H1 (cell line): Measurements from ENCODE around the gene TBC1D22A. TPM values are rescaled to one million over a fixed set of nuclear protein-coding genes. Genes with fewer than 3 reads are reported as not detected.

Source experiments
- CTCF ChIA-PET: fragments of 300-600 bp; sonication (Branson Sonifier 250); formaldehyde crosslinking; loops from one replicate; lab custom pipeline; 2021; ENCODE audit not compliant: partially characterized antibody; lab: Charles Lee
- POLR2A ChIA-PET: fragments of 300-600 bp; sonication (Branson Sonifier 250); formaldehyde crosslinking; loops from one replicate; lab custom pipeline; 2021; ENCODE audit warnings: inconsistent platforms; ENCODE audit not compliant: partially characterized antibody; lab: Charles Lee
- DNase-seq, 2 experiments: peaks; one replicate each; pipeline versions ENCODE4 v3.0.0 to v3.0.0-alpha.2; 2010 to 2022; ENCODE audit warnings: low spot score in 2 of 2, low read depth in 1 of 2, mixed read lengths in 1 of 2
- FAIRE-seq: peaks from 2 replicates; lab custom pipeline; 2011; peaks lifted over from hg19 to GRCh38; lab: Jason Lieb, UNC
- H2AFZ ChIP-seq: 2 replicates; pipeline ENCODE4 v1.8.1; 2012; ENCODE audit warnings: low read length, inconsistent platforms
- H2AK5ac ChIP-seq: 2 replicates; pipeline ENCODE4 v1.6.1; 2013; ENCODE audit warnings: low read depth, low read length
- H2BK120ac ChIP-seq: replicated peaks from 2 replicates; pipeline ENCODE3; 2013; ENCODE audit warnings: low read depth, low read length, inconsistent platforms
- H2BK12ac ChIP-seq: 2 replicates; pipeline ENCODE4 v1.6.1; 2013; ENCODE audit warnings: low read depth, low read length
- H2BK15ac ChIP-seq: 2 replicates; pipeline ENCODE4 v1.6.1; 2013; ENCODE audit warnings: low read length
- H2BK20ac ChIP-seq: 2 replicates; pipeline ENCODE4 v1.6.1; 2013; ENCODE audit warnings: low read length
- H2BK5ac ChIP-seq: 2 replicates; pipeline ENCODE4 v1.6.1; 2013; ENCODE audit warnings: low read depth, low read length
- H3K14ac ChIP-seq: 2 replicates; pipeline ENCODE4 v1.6.1; 2013; ENCODE audit warnings: inconsistent platforms; ENCODE audit not compliant: insufficient read length
- H3K18ac ChIP-seq: 2 replicates; pipeline ENCODE4 v1.6.1; 2013; ENCODE audit warnings: low read length; ENCODE audit errors: extremely low read depth
- H3K23ac ChIP-seq: 2 replicates; pipeline ENCODE4 v1.6.1; 2013; ENCODE audit warnings: inconsistent platforms; ENCODE audit not compliant: insufficient read length
- H3K23me2 ChIP-seq: 2 replicates; pipeline ENCODE4 v1.6.1; 2013; ENCODE audit warnings: low read depth, low read length
- H3K27ac ChIP-seq: 2 replicates; pipeline ENCODE4 v1.6.1; 2011; ENCODE audit warnings: low read depth, low read length, inconsistent platforms
- H3K27me3 ChIP-seq, 4 experiments: replicated peaks in 1 of 4; 1 replicate in 1 of 4; 2 replicates in 3 of 4; pipeline versions ENCODE4 v1.6.1 to v1.8.1; 2011 to 2013; ENCODE audit warnings: low read length in 3 of 4, mild to moderate bottlenecking in 3 of 4, inconsistent platforms in 2 of 4, mixed read lengths in 2 of 4, moderate library complexity in 1 of 4; ENCODE audit not compliant: control insufficient read depth in 3 of 4, insufficient read depth in 3 of 4; ENCODE audit errors: extremely low read depth in 1 of 4
- H3K36me3 ChIP-seq, 4 experiments: 2 replicates each; pipeline versions ENCODE4 v1.6.1 to v1.8.1; 2011 to 2013; ENCODE audit warnings: mild to moderate bottlenecking in 4 of 4, low read length in 3 of 4, moderate library complexity in 2 of 4, control low read depth in 1 of 4, inconsistent platforms in 1 of 4; ENCODE audit not compliant: insufficient read depth in 4 of 4, control insufficient read depth in 2 of 4
- H3K4ac ChIP-seq: replicated peaks from 2 replicates; pipeline ENCODE3; 2013; ENCODE audit warnings: low read length, low read depth, mixed read lengths, inconsistent platforms; ENCODE audit not compliant: insufficient read length
- H3K4me1 ChIP-seq, 4 experiments: replicated peaks in 1 of 4; 1 replicate in 1 of 4; 2 replicates in 3 of 4; pipeline versions ENCODE4 v1.6.1 to v1.8.1; 2011 to 2013; ENCODE audit warnings: low read length in 3 of 4, inconsistent platforms in 2 of 4, mixed read lengths in 1 of 4; ENCODE audit not compliant: insufficient read depth in 4 of 4, control insufficient read depth in 3 of 4
- H3K4me2 ChIP-seq, 2 experiments: 2 replicates each; pipeline versions ENCODE4 v1.6.1 to v1.8.1; 2011 to 2013; ENCODE audit warnings: low read depth in 2 of 2, low read length in 2 of 2, control low read depth in 1 of 2, inconsistent platforms in 1 of 2, mild to moderate bottlenecking in 1 of 2; ENCODE audit not compliant: insufficient read depth in 1 of 2
- H3K4me3 ChIP-seq, 4 experiments: fragments of 200-600, 300-600 bp in 1 of 4; sonication (generic), shearing (Covaris generic), sonication (Bioruptor Twin) in 1 of 4; 2 replicates each; pipeline versions ENCODE4 v1.5.1 to v1.8.1; 2011 to 2016; ENCODE audit warnings: low read length in 4 of 4, low read depth in 3 of 4, control low read depth in 2 of 4, inconsistent platforms in 2 of 4, mild to moderate bottlenecking in 2 of 4, mixed read lengths in 1 of 4, moderate library complexity in 1 of 4; ENCODE audit not compliant: insufficient read depth in 2 of 4; ENCODE audit errors: extremely low read depth in 1 of 4
- H3K56ac ChIP-seq: replicated peaks from 2 replicates; pipeline ENCODE3; 2013; ENCODE audit warnings: low read depth, mild to moderate bottlenecking, mixed read lengths, low read length, inconsistent platforms; ENCODE audit not compliant: insufficient read length
- H3K79me1 ChIP-seq: 2 replicates; pipeline ENCODE4 v1.6.1; 2013; ENCODE audit warnings: low read depth, low read length, control low read depth
- H3K79me2 ChIP-seq, 2 experiments: 2 replicates each; pipeline versions ENCODE4 v1.6.1 to v1.8.1; 2012 to 2013; ENCODE audit warnings: low read length in 2 of 2, mild to moderate bottlenecking in 2 of 2, inconsistent platforms in 1 of 2; ENCODE audit not compliant: insufficient read depth in 2 of 2, control insufficient read depth in 1 of 2
- H3K9ac ChIP-seq, 4 experiments: replicated peaks in 1 of 4; 1 replicate in 1 of 4; 2 replicates in 3 of 4; pipeline versions ENCODE4 v1.6.1 to v1.8.1; 2011 to 2013; ENCODE audit warnings: low read depth in 3 of 4, low read length in 3 of 4, control low read depth in 2 of 4, mild to moderate bottlenecking in 2 of 4, moderate library complexity in 2 of 4, inconsistent platforms in 1 of 4; ENCODE audit errors: extremely low read depth in 1 of 4
- H3K9me3 ChIP-seq, 2 experiments: 2 replicates each; pipeline versions ENCODE4 v1.6.1 to v1.8.1; 2012 to 2013; ENCODE audit warnings: mild to moderate bottlenecking in 2 of 2, moderate library complexity in 2 of 2, control low read depth in 1 of 2, inconsistent platforms in 1 of 2, low read depth in 1 of 2, low read length in 1 of 2, mixed read lengths in 1 of 2; ENCODE audit not compliant: insufficient read depth in 2 of 2
- H4K20me1 ChIP-seq, 2 experiments: replicated peaks in 1 of 2; 2 replicates each; pipeline versions ENCODE3 to v1.8.1; 2011 to 2013; ENCODE audit warnings: inconsistent platforms in 2 of 2, low read length in 2 of 2, mild to moderate bottlenecking in 1 of 2; ENCODE audit not compliant: insufficient read depth in 2 of 2, control insufficient read depth in 1 of 2
- H4K5ac ChIP-seq: 2 replicates; pipeline ENCODE4 v1.6.1; 2013; ENCODE audit warnings: low read length, low read depth, mixed read lengths, inconsistent platforms; ENCODE audit not compliant: insufficient read length
- H4K8ac ChIP-seq: 2 replicates; pipeline ENCODE4 v1.8.0; 2013; ENCODE audit warnings: mild to moderate bottlenecking, moderate library complexity, low read length, inconsistent platforms; ENCODE audit not compliant: insufficient read depth; ENCODE audit errors: extremely low read depth
- H4K91ac ChIP-seq: replicated peaks from 2 replicates; pipeline ENCODE3; 2013; ENCODE audit warnings: low read length, mixed read lengths, inconsistent platforms; ENCODE audit not compliant: insufficient read length
- CEBPB ChIP-seq: IDR thresholded peaks from 2 replicates; pipeline ENCODE4 v1.6.1; 2012; ENCODE audit warnings: low read depth, low read length
- CHD2 ChIP-seq: IDR thresholded peaks from 2 replicates; pipeline ENCODE4 v1.6.1; 2012; ENCODE audit warnings: low read length, improper control_type of control experiment
- SAP30 ChIP-seq: fragments of 300-600 bp; sonication (generic); IDR thresholded peaks from 2 replicates; pipeline ENCODE4 v1.7.1; 2012; ENCODE audit warnings: low read length, moderate library complexity, mild to moderate bottlenecking, inconsistent platforms; ENCODE audit not compliant: insufficient read depth, insufficient replicate concordance
- TCF12 ChIP-seq: IDR thresholded peaks from 2 replicates; pipeline ENCODE4 v1.6.1; 2011; ENCODE audit warnings: low read depth, mild to moderate bottlenecking, low read length
- USF2 ChIP-seq: IDR thresholded peaks from 2 replicates; pipeline ENCODE4 v1.6.1; 2011; ENCODE audit warnings: low read length, improper control_type of control experiment
- ZNF274 ChIP-seq: IDR thresholded peaks from 2 replicates; pipeline ENCODE4 v1.7.0; 2012; ENCODE audit warnings: low read length, borderline replicate concordance; ENCODE audit errors: extremely low read depth
- WGBS, 2 experiments: shearing (Covaris generic) in 1 of 2; methylation state at CpG; one replicate each; pipeline versions ENCODE4 v1.1.6 to v1.1.7; 2013 to 2015; ENCODE audit warnings: low lambda C conversion rate in 2 of 2, mixed read lengths in 2 of 2, inconsistent platforms in 1 of 2, low coverage in 1 of 2, missing lambda C conversion rate in 1 of 2; ENCODE audit not compliant: insufficient replicate concordance in 2 of 2, insufficient coverage in 1 of 2, insufficient read length in 1 of 2; ENCODE audit errors: extremely low coverage in 1 of 2, missing lambda C conversion rate in 1 of 2; 5-methylcytosine and 5-hydroxymethylcytosine counted together
- polyA plus RNA-seq, 7 experiments: library from polyadenylated mRNA; depleted of rRNA in 3 of 7; stranded (reverse) in 5 of 7; unstranded in 2 of 7; fragments of >200 nt in 5 of 7; fragments of 200-250 nt in 2 of 7; gene quantifications; 1 replicate in 5 of 7; 2 replicates in 1 of 7; 4 replicates in 1 of 7; pipeline versions ENCODE4 v1.2.1 to v1.2.3, GENCODE V29; 2011 to 2013; ENCODE audit warnings: missing spikeins in 2 of 7, mixed read lengths in 2 of 7
- total RNA-seq: library from RNA; stranded (reverse); fragmentation: NEBNext Ultra II Directional; extraction: Animal tissue kit (Norgen Biotek cat#: 25700); gene quantifications from 2 replicates; pipeline ENCODE4 v1.2.1, GENCODE V29; 2021
- TF ChIP-seq, protein P1 (sequence below), 3 experiments: IDR thresholded peaks; 1 replicate in 2 of 3; 2 replicates in 1 of 3; pipeline versions ENCODE4 v1.5.1 to v1.6.1; 2011; ENCODE audit warnings: low read length in 3 of 3, mild to moderate bottlenecking in 3 of 3, inconsistent platforms in 2 of 3, low read depth in 1 of 3, moderate library complexity in 1 of 3; ENCODE audit not compliant: insufficient read depth in 1 of 3; ENCODE audit errors: control extremely low read depth in 1 of 3

TBC1D22A gene
- total and polyA plus RNA-seq, 2 of the 8 experiments (the other 6 are each of a cell fraction or from before 2014, with no cell fraction given) = 11.9 to 18.4 TPM

GRCh38 chr22:47168900-47169800, 406.7 kb downstream of the TBC1D22A start:
- CTCF ChIA-PET = interaction anchor here (0.6 to 1.2 kb wide), 2 partner anchors 45 to 59 kb away, joined by 3 read pairs; no protein-coding TSS in a partner anchor
- no peak for FAIRE-seq
- H3K14ac ChIP-seq = no peak overlapping the region
- TF ChIP-seq CEBPB = no peak
- no peak for TF ChIP-seq USF2
- TF ChIP-seq SAP30 = no peak
- TF ChIP-seq, protein P1, sequence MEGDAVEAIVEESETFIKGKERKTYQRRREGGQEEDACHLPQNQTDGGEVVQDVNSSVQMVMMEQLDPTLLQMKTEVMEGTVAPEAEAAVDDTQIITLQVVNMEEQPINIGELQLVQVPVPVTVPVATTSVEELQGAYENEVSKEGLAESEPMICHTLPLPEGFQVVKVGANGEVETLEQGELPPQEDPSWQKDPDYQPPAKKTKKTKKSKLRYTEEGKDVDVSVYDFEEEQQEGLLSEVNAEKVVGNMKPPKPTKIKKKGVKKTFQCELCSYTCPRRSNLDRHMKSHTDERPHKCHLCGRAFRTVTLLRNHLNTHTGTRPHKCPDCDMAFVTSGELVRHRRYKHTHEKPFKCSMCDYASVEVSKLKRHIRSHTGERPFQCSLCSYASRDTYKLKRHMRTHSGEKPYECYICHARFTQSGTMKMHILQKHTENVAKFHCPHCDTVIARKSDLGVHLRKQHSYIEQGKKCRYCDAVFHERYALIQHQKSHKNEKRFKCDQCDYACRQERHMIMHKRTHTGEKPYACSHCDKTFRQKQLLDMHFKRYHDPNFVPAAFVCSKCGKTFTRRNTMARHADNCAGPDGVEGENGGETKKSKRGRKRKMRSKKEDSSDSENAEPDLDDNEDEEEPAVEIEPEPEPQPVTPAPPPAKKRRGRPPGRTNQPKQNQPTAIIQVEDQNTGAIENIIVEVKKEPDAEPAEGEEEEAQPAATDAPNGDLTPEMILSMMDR (IDR thresholded peaks at IDR 0.05; ENCODE audit: control extremely low read depth in 1 of 3, insufficient read depth in 1 of 3, low read depth in 1 of 3, low read length in 3 of 3) = peak; percentile 65 to 92 (median 84)
- no peak for TF ChIP-seq TCF12
- 0 out of 2 replicates have a peak, but pooled peaks have one; percentile 35 for TF ChIP-seq CHD2
- TF ChIP-seq ZNF274 = no peak

More at GRCh38 chr22:47168900-47169800, 406.7 kb downstream of the TBC1D22A start:
- H3K4me3 ChIP-seq = no peak overlapping the region
- no peaks in the 10 kb centered on the region for H3K36me3 ChIP-seq
- H3K9me3 ChIP-seq = no peaks in the 10 kb centered on the region; a peak in 1 of 4 replicates
- H3K79me2 ChIP-seq = no peaks in the 10 kb centered on the region
- no peak overlapping the region for H3K4me2 ChIP-seq
- no peak overlapping the region; the same call in 1 of the 2 replicates for H4K8ac ChIP-seq
- no peak overlapping the region for H2AK5ac ChIP-seq
- no peak overlapping the region for H3K56ac ChIP-seq
- no peaks in the 10 kb centered on the region for H4K20me1 ChIP-seq
- 83% methylated on average over 23 of the region's 25 CpGs; no CpG with 5 or more reads in 1 of the 2 experiments for WGBS, 2 experiments
- DNase-seq = peak; percentile 25 to 66
- no peak overlapping the region for H2BK20ac ChIP-seq
- no peak overlapping the region for H2AFZ ChIP-seq
- H2BK15ac ChIP-seq = no peak overlapping the region
- H2BK5ac ChIP-seq = no peak overlapping the region; the same call in 1 of the 2 replicates
- H2BK12ac ChIP-seq = no peak overlapping the region
- no peak overlapping the region for H4K91ac ChIP-seq
- no peak overlapping the region for H3K23ac ChIP-seq
- no peak overlapping the region for H2BK120ac ChIP-seq
- no peaks in the 10 kb centered on the region for H3K79me1 ChIP-seq
- POLR2A ChIA-PET = no interaction called here
- no peaks in the 10 kb centered on the region for H3K27me3 ChIP-seq
- no peak overlapping the region for H3K9ac ChIP-seq
- H3K23me2 ChIP-seq = no peaks in the 10 kb centered on the region
- no peak overlapping the region; the same call in 1 of the 2 replicates for H3K18ac ChIP-seq
- H4K5ac ChIP-seq = no peak overlapping the region
- no peak overlapping the region for H3K27ac ChIP-seq
- no peak overlapping the region for H3K4ac ChIP-seq
- H3K4me1 ChIP-seq = no peaks in the 10 kb centered on the region
